H1 (cell line): ENCODE results near the gene PHGDH. TPM values are rescaled to one million over a fixed set of nuclear protein-coding genes. Genes with fewer than 3 reads are reported as not detected.

ENCODE experiments used
- SUZ12 ChIP-seq: fragments of 200-600 bp; sonication (generic); IDR thresholded peaks from 2 replicates; pipeline ENCODE4 v1.6.1; 2012; ENCODE audit warnings: mild to moderate bottlenecking, inconsistent platforms, low read length, moderate library complexity, mixed read lengths
- TBP ChIP-seq: IDR thresholded peaks from 2 replicates; pipeline ENCODE4 v1.6.1; 2011; ENCODE audit warnings: low read depth, low read length, improper control_type of control experiment
- YY1 ChIP-seq: IDR thresholded peaks from 2 replicates; pipeline ENCODE4 v1.6.1; 2011; ENCODE audit warnings: low read depth, mild to moderate bottlenecking, low read length
- ZNF274 ChIP-seq: IDR thresholded peaks from 2 replicates; pipeline ENCODE4 v1.7.0; 2012; ENCODE audit warnings: low read length, borderline replicate concordance; ENCODE audit errors: extremely low read depth
- polyA plus RNA-seq, 7 experiments: library from polyadenylated mRNA; depleted of rRNA in 3 of 7; stranded (reverse) in 5 of 7; unstranded in 2 of 7; fragments of >200 nt in 5 of 7; fragments of 200-250 nt in 2 of 7; gene quantifications; 1 replicate in 5 of 7; 2 replicates in 1 of 7; 4 replicates in 1 of 7; pipeline versions ENCODE4 v1.2.1 to v1.2.3, GENCODE V29; 2011 to 2013; ENCODE audit warnings: missing spikeins in 2 of 7, mixed read lengths in 2 of 7
- total RNA-seq: library from RNA; stranded (reverse); fragmentation: NEBNext Ultra II Directional; extraction: Animal tissue kit (Norgen Biotek cat#: 25700); gene quantifications from 2 replicates; pipeline ENCODE4 v1.2.1, GENCODE V29; 2021

PHGDH gene
- total and polyA plus RNA-seq, 2 of the 8 experiments (the other 6 are each of a cell fraction or from before 2014, with no cell fraction given) = 358 to 687 TPM

- 0 out of 2 replicates have a peak, but pooled peaks have one; percentile 27 for TF ChIP-seq YY1
- no peak for TF ChIP-seq SUZ12
- TF ChIP-seq ZNF274 = no peak
- no peak for TF ChIP-seq TBP
Measured at GRCh38 chr1:119743776-119744597, 32.3 kb downstream of the PHGDH start (continued).
